ENCODE results near the gene VSTM1. TPM values are rescaled to one million over a fixed set of nuclear protein-coding genes. Genes with fewer than 3 reads are reported as not detected.
A peak's percentile ranks its signal among the peaks of the same experiment; 100 is the strongest.
"Not testable (repeated sequence)": the region's sequence is repeated elsewhere in the genome, so short reads cannot be mapped to it uniquely, and the experiment has no call there.

The VSTM1 gene
- polyA plus RNA-seq (2013, experiment 1 of 2; ENCODE audit: insufficient read length), result not detected
- polyA plus RNA-seq (2013, experiment 2 of 2; ENCODE audit: insufficient read length), result not detected

DNA sequence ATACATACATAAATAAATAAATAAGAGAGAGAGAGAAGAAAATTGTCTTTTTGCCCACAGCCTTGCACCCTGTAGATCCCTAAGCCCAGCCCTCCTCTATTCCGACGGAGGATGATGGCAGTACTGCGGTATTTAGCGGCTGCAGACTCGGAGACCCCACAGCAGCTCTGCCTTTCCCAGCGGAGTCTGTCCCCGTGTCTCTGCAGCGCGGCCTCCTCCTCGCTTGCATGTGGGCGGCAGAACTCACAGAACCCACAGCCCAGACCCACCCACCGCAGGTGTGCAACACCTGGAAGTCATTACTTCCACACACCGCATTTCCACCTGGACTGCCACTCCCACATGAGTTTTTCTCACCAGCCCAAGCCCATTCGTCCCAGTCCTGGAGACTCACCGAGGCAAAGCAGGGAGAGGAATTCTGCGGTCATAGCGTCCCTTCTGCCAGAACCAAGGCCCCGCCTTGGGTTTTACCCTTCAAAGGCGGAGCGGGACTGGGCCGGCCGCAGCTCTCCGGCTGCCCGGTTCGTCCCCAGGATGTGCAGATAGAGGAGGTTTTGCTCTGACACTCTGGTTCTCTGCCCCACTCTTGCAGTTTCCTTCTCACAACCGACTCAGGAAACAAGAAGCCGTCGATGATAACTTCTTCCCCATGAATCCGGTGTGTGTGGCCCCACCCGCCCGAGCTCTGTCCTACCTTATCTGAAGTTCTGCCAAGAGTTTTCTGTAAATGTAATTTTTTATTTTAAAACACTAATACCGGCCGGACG, at the start of gene VSTM1:
Gene VSTM1, minus strand, starts transcription at position 548 of the 767 bp plus-strand sequence. Its CDS starts 120 bp downstream, at position 428.
- DNase-seq, result no peak

DNA sequence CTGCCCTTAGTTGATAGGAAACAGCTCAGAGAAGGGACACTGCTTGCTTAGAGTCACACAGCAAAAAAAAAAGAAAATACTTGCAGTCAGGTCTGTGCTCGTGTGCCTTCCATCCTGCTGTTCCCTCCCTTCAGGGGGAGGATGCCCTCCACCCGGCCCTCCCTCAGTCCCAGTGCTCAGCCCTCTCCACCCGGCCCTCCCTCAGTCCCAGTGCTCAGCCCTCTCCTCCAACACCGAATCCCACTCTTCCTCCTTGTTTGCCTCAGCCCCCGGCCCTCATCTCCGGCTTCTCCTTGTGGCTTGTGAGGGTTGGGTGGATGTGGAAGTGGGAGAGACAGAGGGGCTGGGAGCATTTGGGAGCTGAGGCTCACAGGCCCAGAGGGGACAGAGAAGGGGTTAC, 46.0 kb upstream of the VSTM1 start:
- DNase-seq, result no peak

GRCh38 chr19:54108496-54108895, 44.8 kb upstream of the VSTM1 start:
- no peak for DNase-seq

DNA sequence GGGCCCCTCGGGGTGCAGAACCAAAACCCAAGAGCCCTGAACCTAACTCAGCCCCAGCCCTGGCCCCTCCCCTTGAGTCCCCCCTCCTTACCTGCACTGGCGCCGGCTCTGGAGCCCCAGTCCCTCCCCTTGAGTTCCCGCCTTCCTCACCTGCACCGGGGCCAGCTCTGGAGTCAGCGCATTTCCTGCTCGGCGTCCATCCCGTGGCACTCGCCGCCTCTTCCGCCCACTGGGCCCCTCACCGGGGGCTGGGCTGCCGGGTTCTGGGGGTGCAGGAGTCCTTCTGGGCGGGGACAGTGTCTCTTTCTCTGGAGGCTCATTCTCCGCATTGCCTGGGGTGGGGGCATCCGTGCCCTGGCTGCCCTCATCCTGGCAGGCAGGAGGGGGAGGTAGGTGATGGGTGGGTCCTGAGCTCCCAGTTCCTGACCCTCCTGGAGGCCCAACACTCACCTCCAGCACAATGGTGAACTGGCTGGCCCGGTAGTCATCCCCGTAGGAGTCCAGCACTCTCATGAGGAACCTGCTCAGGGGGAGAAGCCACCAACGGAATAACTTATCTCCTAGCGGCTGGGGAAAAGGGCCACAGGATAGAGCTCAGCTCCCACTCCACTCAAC, 44.3 kb upstream of the VSTM1 start:
- no peak for DNase-seq

DNA sequence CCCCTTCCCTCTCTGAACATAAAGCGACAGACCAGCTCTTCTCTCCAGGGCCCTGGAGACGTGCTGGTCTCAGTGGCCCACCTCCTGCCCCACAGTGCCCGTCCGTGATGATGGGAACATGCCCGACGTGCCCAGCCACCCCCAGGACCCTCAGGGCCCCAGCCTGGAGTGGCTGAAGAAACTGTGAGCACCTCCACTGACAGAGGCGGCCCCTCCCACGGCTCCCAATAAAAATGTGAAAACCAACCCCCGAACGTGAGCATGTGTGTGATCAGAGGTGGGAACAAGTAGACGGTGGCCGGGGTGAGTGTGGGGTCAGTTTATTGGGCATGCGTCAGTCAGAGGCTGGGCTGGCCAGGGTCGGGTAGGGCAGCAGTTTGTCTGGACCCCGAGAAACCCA, 43.0 kb upstream of the VSTM1 start:
- DNase-seq, result no peak

DNA sequence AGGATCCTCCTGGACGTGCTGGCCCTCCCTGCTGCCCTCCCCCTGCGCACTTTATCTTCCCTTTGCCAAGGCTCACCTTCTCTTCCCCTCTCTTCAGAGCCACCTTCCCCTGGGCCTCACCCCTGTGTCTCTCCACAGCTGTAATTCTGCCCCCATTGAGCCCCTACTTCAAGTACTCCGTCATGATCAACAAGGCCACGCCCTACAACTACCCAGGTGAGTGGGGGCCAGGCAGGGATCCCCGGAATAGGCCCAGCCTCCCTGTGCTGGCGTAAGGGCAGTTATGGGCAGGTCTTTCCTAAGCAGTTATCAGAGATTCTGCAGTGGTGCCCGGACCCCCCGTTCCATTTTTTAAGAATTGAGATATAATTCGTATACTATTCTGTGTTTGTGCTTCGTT, 42.1 kb upstream of the VSTM1 start:
- DNase-seq, result no peak

GRCh38 chr19:54104998-54105715, 41.5 kb upstream of the VSTM1 start:
- no peak for DNase-seq

DNA sequence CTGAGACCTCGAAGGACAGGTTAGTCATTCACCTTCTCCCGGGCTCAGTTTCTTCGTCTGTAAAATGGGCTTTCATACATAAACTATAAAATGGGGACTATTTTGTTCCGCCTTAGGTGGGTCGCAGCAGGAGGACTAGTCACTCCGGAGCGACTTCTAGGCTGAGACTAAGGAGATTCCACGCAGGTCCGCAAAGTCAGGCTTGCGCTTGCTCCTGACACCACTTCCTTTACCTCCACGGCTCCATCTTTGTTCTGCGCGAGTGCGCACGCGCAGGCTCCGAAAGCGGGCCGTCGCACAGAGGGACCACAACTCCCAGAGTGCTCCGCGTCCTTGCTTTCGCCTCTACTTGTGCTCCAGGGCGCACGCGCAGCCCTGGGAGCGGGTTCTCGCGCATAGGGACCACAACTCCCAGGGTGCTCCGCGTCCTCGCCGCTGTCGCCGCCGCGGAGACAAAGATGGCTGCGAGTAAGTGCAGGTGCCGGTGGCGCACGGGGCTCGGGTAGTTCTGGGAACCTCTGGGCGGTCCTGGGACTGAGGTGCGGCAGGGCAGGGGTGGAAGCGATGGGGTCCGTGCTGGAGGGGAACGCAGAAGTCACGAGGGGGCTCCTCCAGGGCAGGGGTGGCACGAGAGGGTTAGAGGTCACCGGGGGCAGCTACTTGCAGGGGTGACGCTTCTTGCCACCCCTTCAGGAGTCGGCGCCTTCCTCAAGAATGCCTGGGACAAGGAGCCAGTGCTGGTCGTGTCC, 38.9 kb upstream of the VSTM1 start, which contains the start of gene NDUFA3:
Gene NDUFA3, plus strand, starts transcription at position 435 of the 749 bp plus-strand sequence. Its CDS starts 24 bp downstream, at position 459.
- peak; percentile 98 for DNase-seq

GRCh38 chr19:54100561-54100960, 36.9 kb upstream of the VSTM1 start, which contains the start of gene OSCAR:
OSCAR (minus strand) TSS chr19:54100803; CDS start chr19:54100792, 11 bp downstream.
- peak; percentile 30 for DNase-seq

DNA sequence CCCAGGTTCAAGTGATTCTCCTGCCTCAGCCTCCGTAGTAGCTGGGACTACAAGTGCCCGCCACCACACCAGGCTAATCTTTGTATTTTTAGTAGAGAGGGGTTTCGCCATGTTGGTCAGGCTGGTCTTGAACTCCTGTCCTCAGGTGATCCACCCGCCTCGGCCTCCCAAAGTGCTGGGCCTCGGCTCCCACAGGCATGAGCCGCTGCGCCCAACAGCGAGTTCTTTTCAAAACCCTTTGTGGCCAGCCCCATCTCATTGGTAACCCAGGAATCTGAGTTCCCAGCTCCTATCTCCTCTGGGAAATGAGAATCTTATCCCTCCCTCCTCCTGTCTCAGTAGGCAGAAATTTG, 36.2 kb upstream of the VSTM1 start:
- DNase-seq, result not testable (repeated sequence)

GRCh38 chr19:54099190-54099902, 35.6 kb upstream of the VSTM1 start:
- DNase-seq, result no peak

DNA sequence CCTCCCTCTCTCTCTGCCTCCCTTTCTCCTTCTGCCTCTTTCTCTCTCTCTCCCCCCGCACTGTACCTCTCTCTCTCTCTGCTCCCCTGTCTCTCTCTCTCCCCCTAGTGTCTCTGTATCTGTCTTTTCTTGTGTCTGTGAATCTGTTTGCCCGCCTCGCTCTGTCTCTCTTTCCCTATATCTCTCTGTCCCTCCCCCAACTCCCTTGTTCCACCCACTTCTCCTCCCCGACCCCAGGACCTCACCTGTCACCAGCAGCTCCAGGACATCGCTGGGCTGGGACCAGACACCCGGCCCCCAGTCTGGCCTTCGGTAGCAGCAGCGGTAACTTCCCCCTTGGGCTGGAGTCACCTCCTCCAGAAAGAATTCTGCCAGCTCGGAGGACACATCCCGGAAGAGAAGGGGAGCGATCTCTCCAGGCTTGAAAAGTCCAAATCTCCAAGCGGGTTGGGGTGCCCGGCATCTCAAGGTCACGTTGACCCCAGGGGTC, 33.0 kb upstream of the VSTM1 start:
- peak; percentile 61 for DNase-seq

DNA sequence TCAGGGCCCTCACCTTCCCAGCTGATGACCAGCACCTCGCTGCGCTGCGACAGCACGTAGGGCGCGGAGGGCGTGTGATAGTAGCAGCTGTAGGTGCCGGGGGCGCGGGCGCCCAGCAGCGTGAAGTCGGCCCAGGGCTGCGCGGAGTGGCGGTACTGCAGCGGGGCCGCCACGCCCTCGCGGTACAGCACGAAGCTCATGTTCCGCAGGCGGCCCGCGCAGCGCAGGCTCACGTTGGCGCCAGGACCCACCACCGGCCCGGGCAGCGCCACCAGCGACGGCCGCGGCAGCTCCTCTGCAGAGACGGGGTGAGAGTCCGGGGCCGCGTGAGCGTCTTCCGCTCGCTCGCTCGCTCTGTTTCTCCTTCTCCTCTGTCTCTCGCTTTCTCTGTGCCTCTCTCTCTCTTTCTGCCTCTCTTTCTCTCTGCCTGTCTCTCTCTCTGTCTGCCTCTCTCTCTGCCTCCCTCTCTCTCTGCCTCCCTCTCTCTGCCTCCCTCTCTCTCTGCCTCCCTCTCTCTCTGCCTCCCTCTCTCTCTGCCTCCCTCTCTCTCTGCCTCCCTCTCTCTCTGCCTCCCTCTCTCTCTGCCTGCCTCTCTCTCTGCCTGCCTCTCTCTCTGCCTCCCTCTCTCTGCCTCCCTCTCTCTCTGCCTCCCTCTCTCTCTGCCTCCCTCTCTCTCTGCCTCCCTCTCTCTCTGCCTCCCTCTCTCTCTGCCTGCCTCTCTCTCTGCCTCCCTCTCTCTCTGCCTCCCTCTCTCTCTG, 32.3 kb upstream of the VSTM1 start:
- peak; percentile 54 for DNase-seq

GRCh38 chr19:54095136-54095858, 31.6 kb upstream of the VSTM1 start:
- DNase-seq, result no peak

DNA sequence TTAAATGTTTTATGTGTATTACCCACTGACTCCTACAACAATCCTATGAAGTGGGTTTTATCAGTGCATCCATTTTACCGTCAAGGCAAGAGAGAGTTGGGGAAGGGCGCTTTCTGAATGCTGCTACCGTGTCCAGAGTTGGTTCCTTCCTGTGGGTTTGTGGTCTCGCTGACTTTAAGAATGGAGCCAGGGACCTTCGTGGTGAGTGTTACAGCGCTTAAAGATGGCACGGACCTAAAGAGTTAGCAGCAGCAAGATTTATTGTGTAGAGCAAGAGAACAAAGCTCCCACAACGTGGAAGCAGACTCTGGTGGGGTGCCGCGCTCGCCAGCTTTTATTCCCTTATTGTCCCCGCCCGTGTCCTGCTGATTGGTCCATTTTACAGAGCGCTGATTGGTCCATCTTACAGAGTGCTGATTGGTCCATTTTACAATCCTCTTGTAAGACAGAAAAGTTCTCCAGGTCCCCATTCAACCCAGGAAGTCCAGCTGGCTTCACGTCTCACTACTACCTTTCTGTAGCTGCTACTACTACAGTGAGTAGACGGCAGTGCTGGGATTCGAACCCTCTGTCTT, 30.8 kb upstream of the VSTM1 start:
- no peak for DNase-seq

DNA sequence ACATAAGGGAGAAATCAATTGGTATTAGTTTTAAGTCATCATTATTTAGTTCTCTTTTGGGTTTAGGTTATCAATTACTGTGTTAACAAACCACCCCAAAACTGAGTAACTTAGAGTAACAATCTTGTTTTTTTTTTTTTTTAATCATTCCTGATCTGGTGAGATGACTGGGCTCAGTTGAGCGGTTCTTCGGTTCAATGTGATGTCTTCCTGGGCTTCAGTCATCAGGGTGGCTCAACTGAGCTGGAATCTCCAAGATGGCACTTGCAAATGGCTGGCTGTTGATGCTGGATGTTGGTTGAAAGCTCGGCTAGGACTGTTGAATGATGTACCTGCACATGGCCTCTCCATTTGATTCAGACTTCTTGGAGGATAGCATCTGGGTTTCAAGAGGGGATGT, 20.7 kb upstream of the VSTM1 start:
- DNase-seq, result no peak

GRCh38 chr19:54081032-54081431, 17.3 kb upstream of the VSTM1 start, which contains the start of gene TARM1:
TARM1 (minus strand) TSS chr19:54081365; CDS start chr19:54081340, 25 bp downstream.
- DNase-seq, result no peak

DNA sequence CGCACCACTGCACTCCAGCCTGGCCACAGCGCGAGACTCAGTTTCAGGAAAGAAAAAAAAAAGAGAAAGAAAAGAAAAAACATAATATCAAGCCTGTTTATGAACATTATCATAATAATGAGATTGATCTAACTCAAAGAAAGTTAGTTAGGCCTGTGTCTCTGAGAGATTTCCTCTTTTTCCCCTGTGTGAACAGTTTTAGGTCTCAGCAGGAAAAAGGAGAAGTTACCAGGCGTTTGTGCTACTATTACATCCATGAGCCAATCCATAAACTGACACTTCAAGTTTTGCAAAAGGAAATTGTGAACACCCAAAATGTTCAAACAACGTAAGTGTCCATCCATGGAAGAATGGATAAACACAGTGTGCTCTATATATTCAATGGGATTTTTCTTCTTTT, 13.6 kb upstream of the VSTM1 start:
- no peak for DNase-seq

- DNase-seq, result no peak
Measured at GRCh38 chr19:54074851-54075250, 11.2 kb upstream of the VSTM1 start.

GRCh38 chr19:54073829-54074228, 10.1 kb upstream of the VSTM1 start:
- DNase-seq, result no peak
